Heart left ventricle (tissue), 13 donors: Measurements from ENCODE around the gene KRTAP5-5.

Source experiments
- CTCF ChIP-seq, 12 donors: fragments of 200-600 bp; sonication (generic) in 4 of 12; IDR thresholded peaks; one replicate each; pipeline versions ENCODE4 v1.5.0 to v1.8.0; 2018 to 2022; ENCODE audit warnings: antibody characterized with exemption in 12 of 12, mild to moderate bottlenecking in 5 of 12
- POLR2A ChIP-seq, 2 donors: fragments of 450-650 bp; IDR thresholded peaks; one replicate each; pipeline ENCODE4 v1.6.1; 2017; ENCODE audit warnings: antibody characterized with exemption in 2 of 2, mild to moderate bottlenecking in 2 of 2, moderate library complexity in 2 of 2
- donor health status: ischemic (EF 13 %, LVEDD 7.1; RV severe dilation, severe dysfunction).
- donor health status: DM: no; HTN: yes; CAD: no.
- donor health status: DM: no; HTN: no; CAD: no.
- donor health status: ischemic (EF 25% LVEDD 6.9; RV normal size, moderate dysfunction).
- donor health status: ischemic (EF 25% LVEDD 5.7; RV mildly dilated, moderate dysfunction).
- donor health status: ischemic (EF 35%, LVEDD 5.7; RV mildly dilated, moderate dysfunction).
- donor health status: nonischemic (EF 11% LVEDD 7.7; RV severe dilation, severe dysfunction).
- donor health status: DM: yes; HTN: yes; CAD: no.
- donor health status: PGD.
- donor health status: ischemic (EF 29% LVEDD 5.4; RV normal size, mild dysfunction).
- donor health status: nonischemic (EF 23%, LVEDD 6.1; RV moderate dilation, normal function).

GRCh38 chr11:1676229-1676740, 46.7 kb downstream of the KRTAP5-5 start:
- TF ChIP-seq CTCF (IDR thresholded peaks at IDR 0.05) (no peak), POLR2A (IDR thresholded peaks at IDR 0.05) (no peak)
